ENCODE measurements around the gene HHIPL1.

HHIPL1 gene

GRCh38 chr14:99691111-99691885, 46.4 kb downstream of the HHIPL1 start:
- no peak for DNase-seq

GRCh38 chr14:99693918-99694317, 49.0 kb downstream of the HHIPL1 start:
- no peak for DNase-seq

- DNase-seq: no peak
These were observed 52.0 kb downstream of the HHIPL1 start for GRCh38 chr14:99696929-99697328.

- no peak for DNase-seq
These were observed 53.3 kb downstream of the HHIPL1 start for GRCh38 chr14:99698236-99698635.

- no peak for DNase-seq
These were observed 53.7 kb downstream of the HHIPL1 start for GRCh38 chr14:99698642-99699041.

GRCh38 chr14:99699085-99699760, 54.3 kb downstream of the HHIPL1 start:
- no peak for DNase-seq

GRCh38 chr14:99699861-99700260, 54.9 kb downstream of the HHIPL1 start:
- no peak for DNase-seq

- no peak for DNase-seq
These were observed 55.5 kb downstream of the HHIPL1 start for GRCh38 chr14:99700379-99700778.

GRCh38 chr14:99701260-99701659, 56.3 kb downstream of the HHIPL1 start:
- no peak for DNase-seq

GRCh38 chr14:99702115-99702514, 57.2 kb downstream of the HHIPL1 start:
- DNase-seq: no peak

- no peak for DNase-seq
These were observed 58.5 kb downstream of the HHIPL1 start for GRCh38 chr14:99703381-99703780.

- DNase-seq: no peak
These were observed 59.1 kb downstream of the HHIPL1 start for GRCh38 chr14:99704037-99704436.

- no peak for DNase-seq
These were observed 61.4 kb downstream of the HHIPL1 start for GRCh38 chr14:99706107-99706900.

- no peak for DNase-seq
These were observed 62.5 kb downstream of the HHIPL1 start for GRCh38 chr14:99707420-99707819.

GRCh38 chr14:99707921-99708320, 63.0 kb downstream of the HHIPL1 start:
- DNase-seq: no peak

- DNase-seq: no peak
These were observed 63.5 kb downstream of the HHIPL1 start for GRCh38 chr14:99708449-99708848.

- DNase-seq: no peak
These were observed 69.0 kb downstream of the HHIPL1 start for GRCh38 chr14:99713972-99714371.

GRCh38 chr14:99715266-99716000, 70.5 kb downstream of the HHIPL1 start:
- no peak for DNase-seq

- DNase-seq: no peak
These were observed 71.3 kb downstream of the HHIPL1 start for GRCh38 chr14:99716091-99716849.

- no peak for DNase-seq
These were observed 72.1 kb downstream of the HHIPL1 start for GRCh38 chr14:99716850-99717681.

GRCh38 chr14:99717682-99718013, 72.7 kb downstream of the HHIPL1 start:
- no peak for DNase-seq

Data from fibroblast of skin of scalp (primary cell).